Osteoblast (primary cell): ENCODE results near the gene ZNF135. TPM values are rescaled to one million over a fixed set of nuclear protein-coding genes. Genes with fewer than 3 reads are reported as not detected.

Experiments
- DNase-seq: peaks from one replicate; pipeline ENCODE4 v3.0.0; 2011; ENCODE audit warnings: low spot score, mixed read lengths; ENCODE audit not compliant: insufficient read length; ENCODE audit errors: missing footprints
- H2AFZ ChIP-seq: 2 replicates; pipeline ENCODE4 v1.6.0; 2011; ENCODE audit warnings: mild to moderate bottlenecking, low read length
- H3K27ac ChIP-seq: 2 replicates; pipeline ENCODE4 v1.5.1; 2011; ENCODE audit warnings: mild to moderate bottlenecking, low read depth, low read length, moderate library complexity
- H3K27me3 ChIP-seq: 2 replicates; pipeline ENCODE4 v1.6.0; 2012; ENCODE audit warnings: mild to moderate bottlenecking, control low read depth, inconsistent platforms, low read length, moderate library complexity; ENCODE audit not compliant: insufficient read depth
- H3K36me3 ChIP-seq: 2 replicates; pipeline ENCODE4 v1.5.1; 2011; ENCODE audit warnings: mild to moderate bottlenecking, low read length, control low read depth, moderate library complexity; ENCODE audit not compliant: insufficient read depth
- H3K4me1 ChIP-seq: 2 replicates; pipeline ENCODE4 v1.5.1; 2011; ENCODE audit warnings: mild to moderate bottlenecking, low read length, control low read depth, moderate library complexity; ENCODE audit not compliant: insufficient read depth
- H3K4me2 ChIP-seq: 2 replicates; pipeline ENCODE4 v1.6.0; 2011; ENCODE audit warnings: mild to moderate bottlenecking, low read length; ENCODE audit not compliant: insufficient read depth
- H3K4me3 ChIP-seq: fragments of 200-600 bp; sonication (generic); 3 replicates; pipeline ENCODE4 v1.5.1; 2012; ENCODE audit warnings: mild to moderate bottlenecking, low read length, inconsistent platforms; ENCODE audit not compliant: insufficient read depth
- H3K79me2 ChIP-seq: 2 replicates; pipeline ENCODE4 v1.6.0; 2012; ENCODE audit warnings: mild to moderate bottlenecking, low read length, control low read depth, inconsistent platforms; ENCODE audit not compliant: insufficient read depth
- H3K9me3 ChIP-seq: 2 replicates; pipeline ENCODE4 v1.5.1; 2011; ENCODE audit warnings: low read depth, low read length, control low read depth
- H4K20me1 ChIP-seq: 2 replicates; pipeline ENCODE4 v1.6.0; 2012; ENCODE audit warnings: mild to moderate bottlenecking, low read length, control low read depth; ENCODE audit not compliant: insufficient read depth
- CTCF ChIP-seq: IDR thresholded peaks from 2 replicates; pipeline ENCODE4 v1.5.1; 2011; ENCODE audit warnings: mild to moderate bottlenecking, low read depth, low read length, moderate library complexity; ENCODE audit errors: extremely low read depth
- total RNA-seq: library from RNA; depleted of rRNA; stranded (reverse); fragments of >200 nt; gene quantifications from 2 replicates; pipeline ENCODE4 v1.2.3, GENCODE V29; 2012

The ZNF135 gene
- total RNA-seq, 1 donor, result 6.5 TPM

GRCh38 chr19:58097781-58098681 is 38.9 kb downstream of the ZNF135 start, which contains the start of gene ZSCAN18:
Gene ZSCAN18 (minus strand): TSS chr19:58098231. CDS start chr19:58090267, 7,964 bp downstream.
- peak; percentile 100 for DNase-seq
- Histone ChIP-seq H2AFZ (peak within 1 kb of the TSS; percentile 90), H3K4me3 (peak within 1 kb of the TSS; percentile 99), H4K20me1 (no peaks in the 10 kb centered on the region), H3K9me3 (peaks cover 2% of the 10 kb centered on the region), H3K36me3 (no peaks in the 10 kb centered on the region), H3K27me3 (no peaks in the 10 kb centered on the region), H3K79me2 (peaks cover 32% of the 10 kb centered on the region), H3K4me2 (peak within 1 kb of the TSS; percentile 99), H3K4me1 (peaks cover 6% of the 10 kb centered on the region), H3K27ac (peak within 1 kb of the TSS; percentile 99)
- no peak for TF ChIP-seq CTCF

GRCh38 chr19:58098682-58098998 is 39.6 kb downstream of the ZNF135 start:
- DNase-seq, result no peak
- Histone ChIP-seq H3K4me2 (peak overlapping the region; percentile 99), H3K27me3 (no peaks in the 10 kb centered on the region), H3K79me2 (peaks cover 30% of the 10 kb centered on the region), H4K20me1 (no peaks in the 10 kb centered on the region), H3K36me3 (no peaks in the 10 kb centered on the region), H3K4me1 (peaks cover 6% of the 10 kb centered on the region), H3K4me3 (peak overlapping the region; percentile 99), H2AFZ (peak overlapping the region; percentile 90), H3K27ac (peak overlapping the region; percentile 99), H3K9me3 (peaks cover 2% of the 10 kb centered on the region)
- no peak for TF ChIP-seq CTCF

- no peak for TF ChIP-seq CTCF
- Histone ChIP-seq H4K20me1 (no peaks in the 10 kb centered on the region), H3K9me3 (peaks cover 36% of the 10 kb centered on the region), H3K4me2 (no peak overlapping the region), H3K4me1 (no peaks in the 10 kb centered on the region), H3K79me2 (no peaks in the 10 kb centered on the region), H3K27ac (no peak overlapping the region), H3K4me3 (no peak overlapping the region), H3K27me3 (no peaks in the 10 kb centered on the region), H3K36me3 (no peaks in the 10 kb centered on the region), H2AFZ (no peak overlapping the region)
- DNase-seq, result no peak
These were observed 48.9 kb downstream of the ZNF135 start for GRCh38 chr19:58107778-58108545.

- DNase-seq, result no peak
- H3K4me1 ChIP-seq, result no peaks in the 10 kb centered on the region
- H3K9me3 ChIP-seq, result peaks cover 39% of the 10 kb centered on the region
- H2AFZ ChIP-seq, result no peak overlapping the region
- no peaks in the 10 kb centered on the region for H4K20me1 ChIP-seq
- H3K36me3 ChIP-seq, result no peaks in the 10 kb centered on the region
- no peaks in the 10 kb centered on the region for H3K27me3 ChIP-seq
- H3K4me3 ChIP-seq, result no peak overlapping the region
- no peak overlapping the region for H3K4me2 ChIP-seq
- H3K27ac ChIP-seq, result no peak overlapping the region
- TF ChIP-seq CTCF, result no peak
- H3K79me2 ChIP-seq, result no peaks in the 10 kb centered on the region
These were observed 49.4 kb downstream of the ZNF135 start for GRCh38 chr19:58108546-58108817.
